ENCODE results near the gene BORCS8. TPM values are rescaled to one million over a fixed set of nuclear protein-coding genes. Genes with fewer than 3 reads are reported as not detected.

BORCS8 gene
- total and polyA plus RNA-seq, 2 of the 13 experiments (the other 11 are each of a cell fraction or from before 2014, with no cell fraction given), result 9.6 to 13.3 TPM

GRCh38 chr19:19192078-19192882 is at the start of gene BORCS8, which contains the start of gene RFXANK (continued):
- TF ChIP-seq ZNF607 (CRISPR knock-in tag; IDR thresholded peaks at IDR 0.05; ENCODE audit: borderline replicate concordance), result peak; percentile 71
- peak; percentile 71 for TF ChIP-seq SRF (IDR thresholded peaks at IDR 0.05; ENCODE audit: low read depth, low read length)
- TF ChIP-seq STAT6 (CRISPR knock-in tag; IDR thresholded peaks at IDR 0.05; ENCODE audit: borderline replicate concordance), result 0 out of 2 replicates have a peak, but pooled peaks have one; percentile 62
- TF ChIP-seq ZBTB33 (CRISPR knock-in tag; IDR thresholded peaks at IDR 0.05), result peak; percentile 50; the same call in 1 of the 2 replicates
- TF ChIP-seq KAT8 (CRISPR knock-in tag; IDR thresholded peaks at IDR 0.05), result peak; percentile 96
- TF ChIP-seq ZSCAN29 (CRISPR knock-in tag; conservative IDR thresholded peaks at IDR 0.05), result peak; percentile 46; the same call in 1 of the 2 replicates
- TF ChIP-seq ZNF143 (CRISPR knock-in tag; IDR thresholded peaks at IDR 0.05), result 0 out of 2 replicates have a peak, but pooled peaks have one; percentile 16
- TF ChIP-seq HDAC2 (CRISPR knock-in tag; IDR thresholded peaks at IDR 0.05), result peak; percentile 87
- TF ChIP-seq HNRNPUL1 (IDR thresholded peaks at IDR 0.05; ENCODE audit: low read depth, low read length), result peak; percentile 74
- TF ChIP-seq ZNF574 (CRISPR knock-in tag; IDR thresholded peaks at IDR 0.05), result peak; percentile 92
- no peak for TF ChIP-seq ZKSCAN8 (CRISPR knock-in tag; IDR thresholded peaks at IDR 0.05; ENCODE audit: borderline replicate concordance)
- peak; percentile 80 for TF ChIP-seq ZNF274 (CRISPR knock-in tag; IDR thresholded peaks at IDR 0.05)
- no peak for TF ChIP-seq JUNB (CRISPR knock-in tag; IDR thresholded peaks at IDR 0.05; ENCODE audit: borderline replicate concordance)
- TF ChIP-seq MEIS1 (CRISPR knock-in tag; IDR thresholded peaks at IDR 0.05; ENCODE audit: borderline replicate concordance), result peak; percentile 88
- peak; percentile 54 for TF ChIP-seq ZNF331 (CRISPR knock-in tag; IDR thresholded peaks at IDR 0.05)
- peak; percentile 9; the same call in 1 of the 2 replicates for TF ChIP-seq BCL6 (CRISPR knock-in tag; IDR thresholded peaks at IDR 0.05)
- TF ChIP-seq KLF12 (CRISPR knock-in tag; IDR thresholded peaks at IDR 0.05; ENCODE audit: borderline replicate concordance), result no peak
- peak; percentile 73; the same call in 1 of the 2 replicates for TF ChIP-seq ZNF891 (CRISPR knock-in tag; IDR thresholded peaks at IDR 0.05)
- peak; percentile 62; the same call in 1 of the 2 replicates for TF ChIP-seq ZBTB2 (CRISPR knock-in tag; IDR thresholded peaks at IDR 0.05; ENCODE audit: low read depth)
- no peak for TF ChIP-seq ZNF292 (CRISPR knock-in tag; IDR thresholded peaks at IDR 0.05; ENCODE audit: borderline replicate concordance, low read depth)
